ENCODE measurements around the gene MATCAP1.

Gene MATCAP1

GRCh38 chr16:67163164-67163998 is 20.4 kb downstream of the MATCAP1 start:
- Histone ChIP-seq H3K36me3 (ENCODE audit: control insufficient read depth, low read length) (no peaks in the 10 kb centered on the region), H3F3A (ENCODE audit: control insufficient read depth, insufficient read depth) (peaks cover 4% of the 10 kb centered on the region), H3K4me2 (ENCODE audit: low read length) (peak overlapping the region; percentile 53), H3K4me3 (ENCODE audit: low read length) (peak overlapping the region; percentile 33; the same call in 1 of the 2 replicates), H3K27ac (ENCODE audit: low read depth, low read length) (no peak overlapping the region), H3K4me1 (ENCODE audit: control insufficient read depth, low read length) (peaks cover 32% of the 10 kb centered on the region), H3K79me2 (ENCODE audit: control insufficient read depth, low read length) (no peaks in the 10 kb centered on the region), H3K27me3 (ENCODE audit: control insufficient read depth, low read length) (peaks cover 41% of the 10 kb centered on the region), H4K20me1 (ENCODE audit: control insufficient read depth, insufficient read depth, low read depth, low read length) (peaks cover 4% of the 10 kb centered on the region; the same call in 1 of the 2 replicates), H3K9me2 (replicated peaks; ENCODE audit: control insufficient read depth, low read length) (no peaks in the 10 kb centered on the region), H3K9me3 (ENCODE audit: control insufficient read depth, insufficient read depth, low read length) (no peaks in the 10 kb centered on the region)
- TF ChIP-seq EZH2phosphoT487 (IDR thresholded peaks at IDR 0.05; ENCODE audit: borderline replicate concordance, low read length) (no peak; the same call in none of the 2 replicates), CTCF (IDR thresholded peaks at IDR 0.05; ENCODE audit: low read depth, low read length, poor library complexity, severe bottlenecking) (no peak)

- Histone ChIP-seq H3K4me1 (ENCODE audit: control insufficient read depth, low read length) (peaks cover 40% of the 10 kb centered on the region), H3F3A (ENCODE audit: control insufficient read depth, insufficient read depth) (peaks cover 10% of the 10 kb centered on the region), H3K4me2 (ENCODE audit: low read length) (peak overlapping the region; percentile 53), H4K20me1 (ENCODE audit: control insufficient read depth, insufficient read depth, low read depth, low read length) (peaks cover 4% of the 10 kb centered on the region; the same call in 1 of the 2 replicates), H3K36me3 (ENCODE audit: control insufficient read depth, low read length) (no peaks in the 10 kb centered on the region), H3K79me2 (ENCODE audit: control insufficient read depth, low read length) (no peaks in the 10 kb centered on the region), H3K4me3 (ENCODE audit: low read length) (peak overlapping the region; percentile 33; the same call in 1 of the 2 replicates), H3K27me3 (ENCODE audit: control insufficient read depth, low read length) (peaks cover 41% of the 10 kb centered on the region), H3K9me2 (replicated peaks; ENCODE audit: control insufficient read depth, low read length) (no peaks in the 10 kb centered on the region), H3K27ac (ENCODE audit: low read depth, low read length) (no peak overlapping the region), H3K9me3 (ENCODE audit: control insufficient read depth, insufficient read depth, low read length) (no peaks in the 10 kb centered on the region)
- no peak for TF ChIP-seq EZH2phosphoT487 (IDR thresholded peaks at IDR 0.05; ENCODE audit: borderline replicate concordance, low read length)
- TF ChIP-seq CTCF (IDR thresholded peaks at IDR 0.05; ENCODE audit: low read depth, low read length, poor library complexity, severe bottlenecking), result no peak
Measured at GRCh38 chr16:67162506-67163163, 21.1 kb downstream of the MATCAP1 start.

- Histone ChIP-seq H4K20me1 (ENCODE audit: control insufficient read depth, insufficient read depth, low read depth, low read length) (peaks cover 12% of the 10 kb centered on the region; the same call in 1 of the 2 replicates), H3K27ac (ENCODE audit: low read depth, low read length) (no peak overlapping the region), H3F3A (ENCODE audit: control insufficient read depth, insufficient read depth) (peaks cover 13% of the 10 kb centered on the region), H3K9me2 (replicated peaks; ENCODE audit: control insufficient read depth, low read length) (no peaks in the 10 kb centered on the region), H3K4me1 (ENCODE audit: control insufficient read depth, low read length) (peaks cover 40% of the 10 kb centered on the region), H3K79me2 (ENCODE audit: control insufficient read depth, low read length) (no peaks in the 10 kb centered on the region), H3K4me2 (ENCODE audit: low read length) (peak overlapping the region; percentile 93; the same call in 1 of the 2 replicates), H3K4me3 (ENCODE audit: low read length) (no peak overlapping the region), H3K36me3 (ENCODE audit: control insufficient read depth, low read length) (no peaks in the 10 kb centered on the region), H3K9me3 (ENCODE audit: control insufficient read depth, insufficient read depth, low read length) (no peaks in the 10 kb centered on the region), H3K27me3 (ENCODE audit: control insufficient read depth, low read length) (peaks cover 44% of the 10 kb centered on the region)
- TF ChIP-seq EZH2phosphoT487 (IDR thresholded peaks at IDR 0.05; ENCODE audit: borderline replicate concordance, low read length) (no peak), CTCF (IDR thresholded peaks at IDR 0.05; ENCODE audit: low read depth, low read length, poor library complexity, severe bottlenecking) (no peak)
Measured at GRCh38 chr16:67161595-67162058, 22.1 kb downstream of the MATCAP1 start.
